ENCODE results near the gene B4GAT1. TPM values are rescaled to one million over a fixed set of nuclear protein-coding genes. Genes with fewer than 3 reads are reported as not detected.

B4GAT1 gene
- total and polyA plus RNA-seq, 10 of the 15 experiments (the other 5 are each of a cell fraction or from before 2014, with no cell fraction given), result 0.55 to 11.1 (median 4.3) TPM

GRCh38 chr11:66317723-66318599 is 29.5 kb downstream of the B4GAT1 start (continued):
- TF ChIP-seq ZNF592 (IDR thresholded peaks at IDR 0.05) (no peak), TCF12 (IDR thresholded peaks at IDR 0.05; ENCODE audit: low read depth, low read length) (peak; percentile 61; the same call in 1 of the 2 replicates), CHD2 (IDR thresholded peaks at IDR 0.05; ENCODE audit: borderline replicate concordance, low read depth, low read length) (0 out of 2 replicates have a peak, but pooled peaks have one; percentile 53), USF2 (IDR thresholded peaks at IDR 0.05; ENCODE audit: borderline replicate concordance, low read depth, low read length) (peak; percentile 7; the same call in 1 of the 2 replicates), USF1 (IDR thresholded peaks at IDR 0.05; ENCODE audit: borderline replicate concordance, extremely low read length, insufficient read depth, low read depth, low read length) (peak; percentile 73)
